Activated naive CD4-positive, alpha-beta T cell treated with anti-CD3 and anti-CD28 coated beads, Interleukin-2, amount 50 U/mL, for 16 hours (primary cell): Measurements from ENCODE around the gene UNKL.
A peak's percentile ranks its signal among the peaks of the same experiment; 100 is the strongest.

ENCODE experiments used
- DNase-seq: peaks from one replicate; pipeline ENCODE4 v3.0.0-alpha.2; 2020

Gene UNKL

GRCh38 chr16:1349351-1349750, 65.2 kb downstream of the UNKL start:
- no peak for DNase-seq

GRCh38 chr16:1348926-1349325, 65.6 kb downstream of the UNKL start:
- no peak for DNase-seq

DNA sequence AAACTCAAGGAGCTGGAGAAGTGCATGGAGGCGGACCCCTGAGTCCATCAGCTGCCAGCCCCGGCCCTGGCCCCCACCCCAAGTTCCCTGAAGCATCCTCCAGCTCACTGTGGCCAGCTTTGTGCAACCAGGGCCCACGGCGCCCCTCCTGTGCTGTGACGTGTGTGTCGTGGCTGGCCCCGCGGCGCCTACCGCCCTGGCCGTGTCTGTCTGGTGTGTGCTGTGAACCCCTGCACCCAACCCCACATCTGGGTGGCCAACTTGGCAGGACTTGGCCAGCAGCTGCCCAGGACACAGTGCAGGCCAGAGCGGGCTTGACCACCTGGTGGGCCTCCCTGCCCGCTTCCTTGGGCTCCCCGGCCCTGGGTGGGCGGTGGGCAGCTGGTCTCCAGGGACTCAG, 66.1 kb downstream of the UNKL start:
- no peak for DNase-seq

DNA sequence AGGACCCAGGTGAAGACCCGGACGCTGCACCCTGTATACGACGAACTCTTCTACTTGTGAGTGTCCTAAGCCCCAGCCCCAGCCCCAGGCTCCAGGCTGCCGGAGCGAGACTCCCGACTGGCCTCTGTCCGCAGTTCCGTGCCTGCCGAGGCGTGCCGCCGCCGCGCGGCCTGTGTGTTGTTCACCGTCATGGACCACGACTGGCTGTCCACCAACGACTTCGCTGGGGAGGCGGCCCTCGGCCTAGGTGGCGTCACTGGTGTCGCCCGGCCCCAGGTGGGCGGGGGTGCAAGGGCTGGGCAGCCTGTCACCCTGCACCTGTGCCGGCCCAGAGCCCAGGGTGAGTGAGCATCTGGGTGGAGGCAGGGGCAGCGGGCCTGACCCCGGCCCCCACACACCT, 66.5 kb downstream of the UNKL start:
- no peak for DNase-seq

GRCh38 chr16:1347286-1347855, 67.1 kb downstream of the UNKL start:
- no peak for DNase-seq

DNA sequence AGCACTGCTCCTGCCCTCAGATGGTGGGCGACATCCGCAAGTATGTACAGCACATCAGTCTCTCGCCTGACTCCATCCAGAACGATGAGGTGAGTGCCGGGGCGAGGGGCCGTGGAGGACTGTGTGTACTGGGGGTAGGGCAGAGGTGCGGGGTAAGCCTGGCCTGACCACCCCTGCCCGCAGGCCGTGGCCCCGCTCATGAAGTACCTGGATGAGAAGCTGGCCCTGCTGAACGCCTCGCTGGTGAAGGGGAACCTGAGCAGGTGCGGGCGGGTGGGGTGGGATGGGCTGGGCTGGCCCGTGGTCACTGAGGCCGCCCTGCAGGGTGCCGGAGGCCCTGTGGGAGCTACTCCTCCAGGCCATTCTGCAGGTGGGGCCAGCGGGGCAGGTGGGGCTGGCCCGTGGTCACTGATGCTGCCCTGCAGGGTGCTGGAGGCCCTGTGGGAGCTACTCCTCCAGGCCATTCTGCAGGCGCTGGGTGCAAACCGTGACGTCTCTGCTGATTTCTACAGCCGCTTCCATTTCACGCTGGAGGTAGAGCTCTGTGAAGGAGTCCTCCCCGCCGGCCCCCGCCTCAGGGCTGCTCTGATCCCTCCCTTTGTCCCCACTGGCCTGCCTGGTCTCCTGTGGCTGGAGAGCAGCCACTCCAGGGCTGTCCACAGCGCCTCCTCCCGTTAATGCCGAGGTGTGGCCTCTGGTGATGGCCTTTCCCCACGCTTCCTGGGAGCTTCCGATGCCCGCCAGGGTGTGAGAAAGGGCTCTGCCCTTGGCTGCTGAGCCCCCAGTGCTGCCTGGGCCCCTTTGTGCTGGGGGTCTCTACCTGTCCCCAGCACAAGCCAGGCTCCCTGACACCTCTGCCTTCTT, 67.8 kb downstream of the UNKL start:
- no peak for DNase-seq

GRCh38 chr16:1345651-1346421, 68.7 kb downstream of the UNKL start:
- no peak for DNase-seq

DNA sequence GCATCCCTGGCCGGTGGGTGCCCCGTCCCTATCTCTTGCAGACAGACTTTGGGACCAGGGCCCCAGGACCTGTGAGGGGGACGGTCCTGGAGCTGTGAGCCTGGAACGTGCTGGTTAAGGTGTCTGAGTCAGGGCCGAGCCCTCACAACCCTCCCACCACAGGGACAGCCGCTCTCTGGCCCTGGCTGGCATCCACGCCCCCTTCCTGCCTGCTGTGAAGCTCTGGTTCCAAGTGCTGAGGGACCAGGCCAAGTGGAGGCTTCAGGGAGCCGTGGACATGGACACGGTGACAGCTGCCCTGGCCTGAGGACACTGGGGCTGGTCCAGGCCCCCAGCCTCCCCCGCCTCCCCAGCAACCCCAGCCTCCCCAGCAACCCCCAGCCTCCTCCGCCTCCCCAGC, 69.4 kb downstream of the UNKL start:
- no peak for DNase-seq

DNA sequence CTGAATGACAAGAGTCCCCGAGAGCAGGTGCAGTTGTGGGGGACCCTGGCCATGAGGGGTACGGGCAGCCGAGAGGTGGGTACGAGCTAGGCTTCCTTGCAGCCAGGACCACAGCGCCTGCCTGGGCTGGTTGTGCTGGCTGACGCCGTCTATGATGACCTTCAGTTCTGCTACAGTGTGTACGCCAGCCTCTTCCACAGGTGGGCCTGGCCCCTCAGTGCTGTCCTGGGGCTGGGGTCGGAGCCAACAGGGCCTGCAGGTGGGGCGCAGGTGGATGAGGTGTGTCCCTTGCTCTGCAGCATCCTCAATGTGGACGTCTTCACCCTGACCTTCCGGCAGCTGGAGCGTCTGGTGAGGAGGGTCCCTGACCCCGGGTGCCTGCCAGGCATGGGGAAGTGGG, 70.0 kb downstream of the UNKL start:
- no peak for DNase-seq

DNA sequence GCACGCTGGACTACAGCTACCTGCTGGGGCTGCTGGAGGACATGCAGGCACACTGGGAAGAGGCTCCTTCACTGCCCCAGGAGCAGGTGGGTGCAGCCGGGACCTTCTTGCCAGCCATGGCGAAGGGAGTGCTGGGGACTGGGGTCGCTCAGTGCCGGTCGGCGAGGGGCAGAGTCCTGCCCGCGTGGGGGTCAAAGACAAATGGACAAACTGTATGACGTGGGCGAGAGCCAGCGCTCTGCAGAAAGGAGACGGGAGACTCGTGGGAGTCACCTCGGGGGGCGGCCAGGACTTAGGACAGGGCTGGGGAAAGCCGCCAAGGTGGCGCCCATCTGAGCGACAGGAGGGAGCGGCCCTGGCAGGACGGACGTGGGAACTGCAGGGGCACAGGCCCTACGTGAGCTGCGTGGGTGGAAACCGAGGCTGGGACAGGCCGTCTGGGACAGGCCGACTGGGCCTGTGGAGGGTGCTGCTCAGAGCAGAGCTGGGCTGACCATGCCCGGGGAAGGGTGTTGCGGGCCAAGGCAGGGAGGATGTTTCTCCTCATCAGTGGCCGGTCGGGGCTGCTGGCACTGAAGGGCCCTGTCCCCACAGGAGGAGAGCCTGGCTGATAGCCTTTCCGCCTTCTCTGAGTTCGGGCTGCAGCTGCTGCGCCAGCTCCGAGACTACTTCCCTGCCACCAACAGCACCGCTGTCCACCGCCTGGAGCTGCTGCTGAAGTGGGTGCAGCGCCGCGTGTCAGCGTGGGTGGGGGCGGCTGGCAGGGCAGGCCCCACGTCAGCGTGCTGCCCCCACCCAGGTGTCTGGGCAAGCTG, 70.9 kb downstream of the UNKL start:
- no peak for DNase-seq

DNA sequence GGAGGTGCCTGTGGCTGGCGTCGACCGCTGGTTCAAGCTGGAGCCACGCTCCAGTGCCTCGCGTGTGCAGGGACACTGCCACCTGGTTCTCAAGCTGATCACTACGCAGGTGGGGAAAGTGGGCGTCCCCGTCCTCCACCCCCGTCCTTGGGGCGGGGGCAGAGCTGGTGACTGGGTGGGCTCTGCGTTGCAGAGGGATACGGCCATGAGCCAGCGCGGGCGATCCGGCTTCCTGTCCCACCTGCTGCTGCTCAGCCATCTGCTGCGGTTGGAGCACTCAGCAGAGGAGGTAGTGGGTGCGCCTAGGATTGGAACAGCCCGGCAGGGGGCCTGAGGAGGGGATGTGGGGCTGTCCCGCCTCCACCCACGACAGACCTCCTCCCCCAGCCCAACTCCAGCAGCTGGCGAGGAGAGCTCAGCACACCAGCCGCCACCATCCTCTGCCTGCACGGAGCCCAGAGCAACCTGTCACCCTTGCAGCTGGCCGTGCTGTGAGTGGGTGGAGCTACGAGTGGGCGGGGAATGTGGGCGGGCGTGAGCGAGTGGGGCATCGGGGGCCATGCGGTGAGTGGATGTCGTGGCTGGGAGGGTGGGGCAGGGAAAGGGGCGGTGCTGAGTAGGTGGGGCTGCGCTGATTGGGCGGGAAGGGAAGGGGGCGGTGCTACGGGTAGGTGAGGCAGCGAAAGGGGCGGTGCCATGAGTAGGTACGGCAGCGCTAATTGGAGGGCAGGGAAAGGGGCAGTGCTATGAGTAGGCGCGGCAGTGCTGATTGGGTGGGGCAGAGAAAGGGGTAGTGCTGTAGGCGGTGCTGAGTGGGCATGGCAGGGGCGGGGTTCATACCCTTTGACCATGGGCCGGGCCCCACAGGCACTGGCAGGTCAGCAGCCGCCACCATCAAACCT, 71.7 kb downstream of the UNKL start:
- DNase-seq, result peak; percentile 86

DNA sequence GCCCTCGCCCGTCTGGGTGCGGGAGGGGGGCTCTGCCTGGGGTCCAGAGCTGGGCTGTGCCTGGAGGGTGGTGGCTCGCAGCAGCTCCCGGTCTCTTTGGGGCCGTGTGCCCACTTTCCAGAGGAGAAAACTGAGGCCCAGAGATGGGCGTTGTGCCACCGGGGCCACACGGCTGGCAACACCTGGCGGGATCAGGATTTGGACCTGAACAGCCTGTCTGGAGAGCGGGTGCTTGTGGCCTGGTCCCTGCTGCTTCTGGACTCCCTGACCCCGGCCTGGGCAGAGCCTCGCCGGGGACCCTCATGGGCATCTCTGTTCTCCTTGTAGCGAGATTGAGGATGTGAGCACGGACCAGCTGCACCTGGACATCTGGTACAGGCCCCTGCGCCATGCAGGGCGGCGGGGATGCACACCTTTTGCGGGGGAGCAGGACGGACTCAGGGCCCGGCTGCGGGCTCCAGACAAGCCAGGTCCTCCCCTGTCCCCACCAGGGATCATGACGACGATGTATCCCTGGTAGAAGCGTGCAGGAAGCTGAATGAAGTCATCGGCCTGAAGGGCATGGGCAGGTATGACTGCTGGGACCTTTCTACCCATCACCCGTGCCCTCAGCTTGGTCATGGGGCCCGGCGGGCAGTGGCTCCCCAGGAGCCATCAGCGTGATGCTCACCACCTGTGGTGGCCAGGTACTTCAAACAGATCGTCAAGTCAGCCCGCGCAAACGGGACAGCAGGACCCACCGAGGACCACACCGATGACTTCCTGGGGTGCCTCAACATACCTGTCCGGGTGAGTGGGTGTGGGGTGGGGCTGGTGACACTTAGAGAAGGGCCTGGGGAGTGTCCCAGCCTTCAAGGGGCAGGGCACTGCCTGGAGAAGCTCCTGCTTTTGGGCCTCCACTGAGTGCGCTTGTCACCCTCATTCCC, 72.7 kb downstream of the UNKL start:
- no peak for DNase-seq

DNA sequence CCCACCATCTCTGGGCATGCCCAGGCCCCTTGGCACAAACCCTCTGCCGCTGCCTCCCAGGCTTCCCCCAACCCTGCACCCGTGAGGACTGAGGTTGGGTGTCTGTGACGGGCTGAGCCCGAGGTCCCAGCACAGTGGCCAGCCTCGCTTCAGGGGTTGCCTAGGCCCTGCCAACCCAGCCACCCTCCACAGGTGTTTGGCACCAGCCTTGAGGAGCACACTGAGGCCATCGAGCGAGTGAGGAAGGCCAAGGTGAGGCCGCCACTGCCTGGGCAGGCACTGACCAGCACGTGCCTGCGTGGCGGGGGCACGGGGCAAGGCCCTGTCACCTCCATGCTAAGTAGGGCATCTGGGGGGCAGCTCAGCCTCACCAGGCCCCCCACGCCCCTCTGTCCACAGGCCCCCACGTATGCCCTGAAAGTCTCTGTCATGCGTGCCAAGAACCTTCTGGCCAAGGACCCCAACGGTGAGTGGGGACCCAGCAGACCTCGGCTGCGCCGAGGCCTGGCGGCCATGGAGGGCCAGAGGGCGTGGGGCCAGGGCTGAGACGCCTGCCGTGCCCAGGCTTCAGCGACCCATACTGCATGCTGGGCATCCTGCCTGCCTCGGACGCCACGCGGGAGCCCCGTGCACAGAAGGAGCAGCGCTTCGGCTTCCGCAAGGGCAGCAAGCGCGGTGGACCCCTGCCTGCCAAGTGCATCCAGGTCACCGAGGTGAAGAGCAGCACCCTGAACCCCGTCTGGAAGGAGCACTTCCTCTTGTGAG, 73.6 kb downstream of the UNKL start:
- DNase-seq, result no peak

DNA sequence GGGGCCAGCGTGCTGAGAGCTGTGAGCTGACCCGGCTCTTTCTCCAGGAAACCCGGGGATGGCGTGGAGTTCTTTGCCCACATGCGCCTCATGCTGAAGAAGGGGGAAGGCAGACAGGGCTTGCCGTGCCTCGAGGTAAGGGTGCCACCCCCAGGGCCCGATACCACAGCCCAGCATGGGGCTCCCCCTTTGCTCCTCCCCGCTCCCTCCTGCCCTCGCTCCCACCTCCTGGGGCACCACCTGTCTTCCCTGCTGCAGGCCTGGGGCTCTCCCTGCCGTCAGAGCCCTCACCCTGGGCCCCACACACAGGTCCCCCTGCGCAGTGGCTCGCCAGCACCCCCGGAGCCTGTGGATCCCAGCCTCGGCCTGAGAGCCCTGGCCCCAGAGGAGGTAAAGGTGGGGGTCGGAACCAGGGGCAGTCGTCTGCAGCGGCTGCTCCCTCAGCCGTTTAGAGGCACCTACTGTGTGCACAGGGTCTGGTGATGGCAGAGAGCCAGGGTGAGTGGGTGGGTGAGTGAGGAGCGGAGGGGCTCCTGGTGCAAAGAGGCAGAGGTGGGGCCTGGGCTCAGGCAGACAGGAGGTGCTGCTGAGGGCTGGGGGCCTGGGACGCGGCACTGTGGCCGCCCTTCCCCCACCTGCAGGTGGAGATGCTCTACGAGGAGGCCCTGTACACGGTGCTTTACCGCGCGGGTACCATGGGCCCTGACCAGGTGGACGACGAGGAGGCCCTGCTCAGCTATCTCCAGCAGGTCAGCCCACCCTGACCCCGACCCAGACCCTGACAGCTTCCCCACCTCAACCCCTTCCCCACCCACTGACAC, 75.4 kb downstream of the UNKL start:
- DNase-seq, result no peak

DNA sequence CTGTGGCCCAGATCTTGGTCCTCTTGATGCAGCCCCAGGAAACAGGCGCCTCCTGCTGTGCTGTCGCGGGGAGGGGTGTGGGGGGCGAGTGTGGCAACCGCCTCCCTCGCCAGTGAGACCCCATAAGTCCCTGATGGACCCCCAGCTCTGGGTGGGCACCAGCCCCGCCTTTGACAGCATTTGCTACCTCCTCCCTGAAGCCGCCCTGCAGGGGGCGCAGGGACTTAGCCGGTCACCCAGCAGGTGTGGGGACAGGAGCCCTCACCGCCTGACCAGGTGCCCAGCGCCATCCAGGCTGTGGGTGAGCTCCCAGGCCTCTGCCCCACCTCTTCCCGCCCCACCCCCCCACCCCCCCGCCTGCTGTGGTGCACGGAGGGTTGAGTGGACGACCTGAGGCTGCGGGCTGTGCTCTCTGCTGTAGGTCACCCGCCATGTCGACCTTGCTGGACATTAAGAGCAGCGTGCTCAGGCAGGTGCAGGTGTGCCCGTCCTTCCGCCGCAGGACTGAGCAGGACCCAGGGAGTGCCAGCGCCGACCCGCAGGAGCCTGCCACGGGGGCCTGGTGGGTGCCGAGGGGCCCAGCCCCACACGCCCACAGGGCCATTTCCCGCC, 76.3 kb downstream of the UNKL start:
- DNase-seq, result peak; percentile 36

GRCh38 chr16:1337486-1337885, 77.0 kb downstream of the UNKL start:
- no peak for DNase-seq

GRCh38 chr16:1336619-1337018, 77.9 kb downstream of the UNKL start:
- DNase-seq, result no peak

DNA sequence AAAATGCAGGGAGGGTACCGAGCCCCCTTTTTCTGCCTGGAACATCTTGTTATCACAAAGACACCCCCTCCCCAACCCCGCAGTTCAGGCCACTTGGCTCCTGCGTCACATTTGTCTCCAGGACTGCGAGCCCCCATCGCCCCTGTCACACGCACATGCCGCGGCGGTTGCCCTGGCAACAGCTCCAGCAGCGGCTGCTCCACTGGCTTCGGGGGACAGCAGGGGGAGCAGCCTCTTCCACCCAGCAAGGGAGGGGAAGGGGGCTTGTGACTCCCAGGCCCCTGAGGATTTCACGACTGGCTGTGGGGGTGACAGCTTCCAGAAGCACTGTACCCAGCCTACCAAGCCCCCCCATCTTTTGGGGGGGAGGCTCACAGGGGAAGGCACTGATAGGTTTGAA, 78.5 kb downstream of the UNKL start:
- DNase-seq, result no peak
